Loucy (cell line): ENCODE data around the gene EZH1.

Source experiments
- CTCF ChIP-seq: fragments of 200-600 bp; sonication (generic); conservative IDR thresholded peaks from 2 replicates; pipeline ENCODE4 v1.5.1; 2014; ENCODE audit warnings: mild to moderate bottlenecking, antibody characterized with exemption, low read length
- EZH2phosphoT487 ChIP-seq: fragments of 200-600 bp; IDR thresholded peaks from 2 replicates; pipeline ENCODE4 v1.6.1; 2018; ENCODE audit warnings: antibody characterized with exemption, mild to moderate bottlenecking, moderate library complexity, borderline replicate concordance

- TF ChIP-seq CTCF (no peak), EZH2phosphoT487 (no peak)
Observed at GRCh38 chr17:42659079-42659931, 85.5 kb downstream of the EZH1 start, which contains the start of gene TUBG2.
